ENCODE data around the gene BEX2. TPM values are rescaled to one million over a fixed set of nuclear protein-coding genes. Genes with fewer than 3 reads are reported as not detected.

BEX2 gene
- polyA plus RNA-seq (2012; ENCODE audit: insufficient read length, low read depth): 0.82 TPM

GRCh38 chrX:103310555-103311398 lies at the start of gene BEX2:
BEX2 (minus strand) TSS chrX:103310990; CDS start chrX:103309976, 1,014 bp downstream.
- TF ChIP-seq, protein P1, sequence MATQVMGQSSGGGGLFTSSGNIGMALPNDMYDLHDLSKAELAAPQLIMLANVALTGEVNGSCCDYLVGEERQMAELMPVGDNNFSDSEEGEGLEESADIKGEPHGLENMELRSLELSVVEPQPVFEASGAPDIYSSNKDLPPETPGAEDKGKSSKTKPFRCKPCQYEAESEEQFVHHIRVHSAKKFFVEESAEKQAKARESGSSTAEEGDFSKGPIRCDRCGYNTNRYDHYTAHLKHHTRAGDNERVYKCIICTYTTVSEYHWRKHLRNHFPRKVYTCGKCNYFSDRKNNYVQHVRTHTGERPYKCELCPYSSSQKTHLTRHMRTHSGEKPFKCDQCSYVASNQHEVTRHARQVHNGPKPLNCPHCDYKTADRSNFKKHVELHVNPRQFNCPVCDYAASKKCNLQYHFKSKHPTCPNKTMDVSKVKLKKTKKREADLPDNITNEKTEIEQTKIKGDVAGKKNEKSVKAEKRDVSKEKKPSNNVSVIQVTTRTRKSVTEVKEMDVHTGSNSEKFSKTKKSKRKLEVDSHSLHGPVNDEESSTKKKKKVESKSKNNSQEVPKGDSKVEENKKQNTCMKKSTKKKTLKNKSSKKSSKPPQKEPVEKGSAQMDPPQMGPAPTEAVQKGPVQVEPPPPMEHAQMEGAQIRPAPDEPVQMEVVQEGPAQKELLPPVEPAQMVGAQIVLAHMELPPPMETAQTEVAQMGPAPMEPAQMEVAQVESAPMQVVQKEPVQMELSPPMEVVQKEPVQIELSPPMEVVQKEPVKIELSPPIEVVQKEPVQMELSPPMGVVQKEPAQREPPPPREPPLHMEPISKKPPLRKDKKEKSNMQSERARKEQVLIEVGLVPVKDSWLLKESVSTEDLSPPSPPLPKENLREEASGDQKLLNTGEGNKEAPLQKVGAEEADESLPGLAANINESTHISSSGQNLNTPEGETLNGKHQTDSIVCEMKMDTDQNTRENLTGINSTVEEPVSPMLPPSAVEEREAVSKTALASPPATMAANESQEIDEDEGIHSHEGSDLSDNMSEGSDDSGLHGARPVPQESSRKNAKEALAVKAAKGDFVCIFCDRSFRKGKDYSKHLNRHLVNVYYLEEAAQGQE (IDR thresholded peaks at IDR 0.05; ENCODE audit: insufficient read depth in 1 of 2, low read depth in 2 of 2, low read length in 2 of 2): no peak
- TF ChIP-seq TAF1 (IDR thresholded peaks at IDR 0.05; ENCODE audit: borderline replicate concordance, insufficient read depth, low read length) (no peak), SIN3A (IDR thresholded peaks at IDR 0.05; ENCODE audit: borderline replicate concordance, insufficient read depth, low read length) (no peak), FOXP2 (optimal IDR thresholded peaks at IDR 0.05; ENCODE audit: borderline replicate concordance, extremely low read depth, extremely low read length, insufficient read depth) (no peak), POLR2AphosphoS5 (IDR thresholded peaks at IDR 0.05; ENCODE audit: low read depth, low read length) (no peak)

- TF ChIP-seq POLR2AphosphoS5 (IDR thresholded peaks at IDR 0.05; ENCODE audit: low read depth, low read length): no peak
- no peak for TF ChIP-seq FOXP2 (optimal IDR thresholded peaks at IDR 0.05; ENCODE audit: borderline replicate concordance, extremely low read depth, extremely low read length, insufficient read depth)
- TF ChIP-seq, protein P1 (IDR thresholded peaks at IDR 0.05; ENCODE audit: insufficient read depth in 1 of 2, low read depth in 2 of 2, low read length in 2 of 2): no peak
- TF ChIP-seq TAF1 (IDR thresholded peaks at IDR 0.05; ENCODE audit: borderline replicate concordance, insufficient read depth, low read length): no peak
- TF ChIP-seq SIN3A (IDR thresholded peaks at IDR 0.05; ENCODE audit: borderline replicate concordance, insufficient read depth, low read length): no peak
These were observed 49.3 kb upstream of the BEX2 start for GRCh38 chrX:103360092-103360491.

DNA sequence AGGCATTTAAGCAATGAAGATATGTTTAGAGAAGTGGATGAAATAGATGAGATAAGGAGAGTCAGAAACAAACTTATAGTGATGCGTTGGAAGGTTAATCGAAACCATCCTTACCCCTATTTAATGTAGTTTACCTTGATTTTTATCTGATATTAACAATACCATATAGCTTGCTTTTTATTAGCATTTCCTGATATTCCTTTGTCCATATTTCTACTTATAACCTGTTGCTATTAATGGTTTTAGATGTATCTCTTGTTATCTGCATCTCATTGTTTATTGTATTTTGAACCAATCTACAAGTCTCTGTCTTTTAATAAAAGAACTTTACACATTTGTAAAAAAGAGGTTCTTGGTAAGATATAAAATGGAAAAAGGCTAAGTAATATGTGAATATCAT lies 47.1 kb upstream of the BEX2 start:
- no peak for TF ChIP-seq SIN3A (IDR thresholded peaks at IDR 0.05; ENCODE audit: borderline replicate concordance, insufficient read depth, low read length)

- TF ChIP-seq, protein P1 (IDR thresholded peaks at IDR 0.05; ENCODE audit: insufficient read depth in 1 of 2, low read depth in 2 of 2, low read length in 2 of 2): no peak
- TF ChIP-seq SIN3A (IDR thresholded peaks at IDR 0.05; ENCODE audit: borderline replicate concordance, insufficient read depth, low read length) (no peak), TAF1 (IDR thresholded peaks at IDR 0.05; ENCODE audit: borderline replicate concordance, insufficient read depth, low read length) (no peak), POLR2AphosphoS5 (IDR thresholded peaks at IDR 0.05; ENCODE audit: low read depth, low read length) (no peak), FOXP2 (optimal IDR thresholded peaks at IDR 0.05; ENCODE audit: borderline replicate concordance, extremely low read depth, extremely low read length, insufficient read depth) (no peak)
These were observed 46.1 kb upstream of the BEX2 start for GRCh38 chrX:103356858-103357257.

GRCh38 chrX:103356130-103356798 lies 45.5 kb upstream of the BEX2 start, which contains the start of gene TCEAL9:
TCEAL9 (plus strand) TSS chrX:103356506; CDS start chrX:103357685, 1,179 bp downstream.
- TF ChIP-seq TAF1 (IDR thresholded peaks at IDR 0.05; ENCODE audit: borderline replicate concordance, insufficient read depth, low read length): no peak
- TF ChIP-seq FOXP2 (optimal IDR thresholded peaks at IDR 0.05; ENCODE audit: borderline replicate concordance, extremely low read depth, extremely low read length, insufficient read depth): no peak
- TF ChIP-seq POLR2AphosphoS5 (IDR thresholded peaks at IDR 0.05; ENCODE audit: low read depth, low read length): no peak
- TF ChIP-seq, protein P1 (IDR thresholded peaks at IDR 0.05; ENCODE audit: insufficient read depth in 1 of 2, low read depth in 2 of 2, low read length in 2 of 2): no peak
- TF ChIP-seq SIN3A (IDR thresholded peaks at IDR 0.05; ENCODE audit: borderline replicate concordance, insufficient read depth, low read length): no peak
